H9 (cell line): Measurements from ENCODE around the gene RDH11. TPM values are rescaled to one million over a fixed set of nuclear protein-coding genes. Genes with fewer than 3 reads are reported as not detected.
"Not testable (repeated sequence)": the region's sequence is repeated elsewhere in the genome, so short reads cannot be mapped to it uniquely, and the experiment has no call there.

Experiments used
- DNase-seq: peaks from one replicate; pipeline ENCODE4 v3.0.0-alpha.2; 2017
- H2AFZ ChIP-seq: one replicate; pipeline ENCODE4 v1.6.1; 2013; ENCODE audit warnings: mild to moderate bottlenecking, low read length, control low read depth, moderate library complexity
- H2AK5ac ChIP-seq: 2 replicates; pipeline ENCODE4 v1.6.1; 2013; ENCODE audit warnings: low read length, control low read depth, mixed read lengths; ENCODE audit not compliant: insufficient read length
- H2BK120ac ChIP-seq: one replicate; pipeline ENCODE4 v1.6.1; 2013; ENCODE audit warnings: low read depth, mild to moderate bottlenecking, low read length, control low read depth, inconsistent platforms; ENCODE audit not compliant: poor library complexity, severe bottlenecking
- H2BK12ac ChIP-seq: 2 replicates; pipeline ENCODE4 v1.6.1; 2013; ENCODE audit warnings: low read length, control low read depth, mixed read lengths, low read depth; ENCODE audit not compliant: insufficient read length
- H2BK15ac ChIP-seq: 2 replicates; pipeline ENCODE4 v1.6.1; 2013; ENCODE audit warnings: low read depth, low read length, control low read depth
- H2BK20ac ChIP-seq: one replicate; pipeline ENCODE4 v1.6.1; 2013; ENCODE audit warnings: low read depth, mild to moderate bottlenecking, low read length, control low read depth, inconsistent platforms; ENCODE audit not compliant: poor library complexity, severe bottlenecking
- H2BK5ac ChIP-seq: 2 replicates; pipeline ENCODE4 v1.6.1; 2013; ENCODE audit warnings: low read length, control low read depth, mixed read lengths; ENCODE audit not compliant: insufficient read length
- H3K14ac ChIP-seq: 2 replicates; pipeline ENCODE4 v1.6.1; 2013; ENCODE audit warnings: low read length, control low read depth; ENCODE audit not compliant: insufficient read depth
- H3K18ac ChIP-seq: 2 replicates; pipeline ENCODE4 v1.6.1; 2013; ENCODE audit warnings: low read depth, mild to moderate bottlenecking, mixed read lengths, low read length, control low read depth; ENCODE audit not compliant: insufficient read length
- H3K23ac ChIP-seq: 2 replicates; pipeline ENCODE4 v1.6.1; 2013; ENCODE audit warnings: low read length, control low read depth, mixed read lengths, low read depth; ENCODE audit not compliant: insufficient read length
- H3K23me2 ChIP-seq: 2 replicates; pipeline ENCODE4 v1.6.1; 2013; ENCODE audit warnings: low read depth, mild to moderate bottlenecking, mixed read lengths, low read length, control low read depth; ENCODE audit not compliant: insufficient read length, poor library complexity, severe bottlenecking
- H3K27ac ChIP-seq: 2 replicates; pipeline ENCODE4 v1.5.1; 2013; ENCODE audit warnings: low read length, control low read depth, mixed read lengths, low read depth; ENCODE audit not compliant: insufficient read length
- H3K27me3 ChIP-seq: 2 replicates; pipeline ENCODE4 v1.6.1; 2013; ENCODE audit warnings: low read length, control low read depth, inconsistent platforms; ENCODE audit not compliant: insufficient read depth
- H3K4ac ChIP-seq: 2 replicates; pipeline ENCODE4 v1.6.1; 2013; ENCODE audit warnings: low read depth, mild to moderate bottlenecking, control low read depth, inconsistent platforms, low read length, moderate library complexity
- H3K4me1 ChIP-seq: 2 replicates; pipeline ENCODE4 v1.6.1; 2013; ENCODE audit warnings: low read length, control low read depth, inconsistent platforms; ENCODE audit not compliant: insufficient read depth
- H3K4me2 ChIP-seq: 2 replicates; pipeline ENCODE4 v1.6.1; 2013; ENCODE audit warnings: low read length, control low read depth, mixed read lengths; ENCODE audit not compliant: insufficient read length, insufficient read depth
- H3K56ac ChIP-seq: 2 replicates; pipeline ENCODE4 v1.6.1; 2013; ENCODE audit warnings: low read depth, mild to moderate bottlenecking, mixed read lengths, low read length, control low read depth; ENCODE audit not compliant: insufficient read length
- H3K79me1 ChIP-seq: 2 replicates; pipeline ENCODE4 v1.6.1; 2013; ENCODE audit warnings: low read depth, mild to moderate bottlenecking, moderate library complexity, low read length, control low read depth, inconsistent platforms; ENCODE audit not compliant: insufficient read depth, poor library complexity, severe bottlenecking
- H3K79me2 ChIP-seq: 2 replicates; pipeline ENCODE4 v1.6.1; 2013; ENCODE audit warnings: low read length, control low read depth, inconsistent platforms; ENCODE audit not compliant: insufficient read depth
- H3K9ac ChIP-seq: 2 replicates; pipeline ENCODE4 v1.6.1; 2013; ENCODE audit warnings: low read length, control low read depth, mixed read lengths; ENCODE audit not compliant: insufficient read length; ENCODE audit errors: extremely low read depth
- H3K9me3 ChIP-seq: one replicate; pipeline ENCODE4 v1.6.1; 2013; ENCODE audit warnings: low read depth, low read length, inconsistent platforms; ENCODE audit not compliant: control insufficient read depth
- H3T11ph ChIP-seq: one replicate; pipeline ENCODE4 v1.6.1; 2013; ENCODE audit warnings: mild to moderate bottlenecking, low read length, control low read depth, inconsistent platforms
- H4K20me1 ChIP-seq: one replicate; pipeline ENCODE4 v1.6.1; 2013; ENCODE audit not compliant: control insufficient read depth, insufficient read length, insufficient read depth
- H4K5ac ChIP-seq: 2 replicates; pipeline ENCODE4 v1.6.1; 2013; ENCODE audit warnings: low read depth, mild to moderate bottlenecking, mixed read lengths, low read length, control low read depth; ENCODE audit not compliant: insufficient read length
- H4K8ac ChIP-seq: replicated peaks from 2 replicates; pipeline ENCODE4 v1.6.1; 2013; ENCODE audit warnings: low read length, control low read depth, mixed read lengths, low read depth; ENCODE audit not compliant: insufficient read length
- H4K91ac ChIP-seq: 2 replicates; pipeline ENCODE4 v1.6.1; 2013; ENCODE audit warnings: low read depth, mild to moderate bottlenecking, moderate library complexity, mixed read lengths, low read length, control low read depth; ENCODE audit not compliant: insufficient read length
- H3K27ac Mint-ChIP-seq, 3 experiments: 2 replicates in 2 of 3; 3 replicates in 1 of 3; pipeline ENCODE4 v1.8.0; 2020 to 2021; ENCODE audit warnings: mixed read lengths in 3 of 3, mild to moderate bottlenecking in 1 of 3, moderate library complexity in 1 of 3
- H3K27me3 Mint-ChIP-seq: 2 replicates; pipeline ENCODE4 v1.8.0; 2021; ENCODE audit warnings: low read depth, mild to moderate bottlenecking, moderate library complexity, mixed read lengths
- H3K36me3 Mint-ChIP-seq, 3 experiments: 2 replicates in 2 of 3; 3 replicates in 1 of 3; pipeline ENCODE4 v1.8.0; 2020 to 2021; ENCODE audit warnings: low read depth in 3 of 3, mixed read lengths in 3 of 3; ENCODE audit not compliant: insufficient read depth in 1 of 3
- H3K4me1 Mint-ChIP-seq, 2 experiments: 2 replicates each; pipeline ENCODE4 v1.8.0; 2020; ENCODE audit warnings: mixed read lengths in 2 of 2
- H3K4me3 Mint-ChIP-seq, 2 experiments: 2 replicates in 1 of 2; 3 replicates in 1 of 2; pipeline ENCODE4 v1.8.0; 2020 to 2021; ENCODE audit warnings: mild to moderate bottlenecking in 2 of 2, mixed read lengths in 2 of 2, moderate library complexity in 1 of 2
- H3K9me3 Mint-ChIP-seq, 2 experiments: 2 replicates in 1 of 2; 3 replicates in 1 of 2; pipeline ENCODE4 v1.8.0; 2020; ENCODE audit warnings: mild to moderate bottlenecking in 2 of 2, mixed read lengths in 2 of 2, moderate library complexity in 1 of 2
- WGBS: extraction: QIAGEN DNeasy Blood & Tissue Kit; methylation state at CpG from one replicate; pipeline ENCODE4 v1.1.7; 2013; ENCODE audit warnings: missing lambda C conversion rate, low lambda C conversion rate, mixed read lengths; ENCODE audit not compliant: insufficient read length; ENCODE audit errors: extremely low coverage; 5-methylcytosine and 5-hydroxymethylcytosine counted together
- total RNA-seq: library from RNA; stranded (reverse); gene quantifications from 2 replicates; pipeline ENCODE4 v1.2.1, GENCODE V29; 2021
- TF ChIP-seq, protein P1 (sequence below): fragments of 200-600 bp; sonication (generic); conservative IDR thresholded peaks from 3 replicates; pipeline ENCODE4 v1.8.0; 2021; ENCODE audit warnings: antibody characterized with exemption, mild to moderate bottlenecking

Gene RDH11
- total RNA-seq, 1 experiment from 2014 or later: 83.4 TPM

GRCh38 chr14:67719866-67720265, 24.3 kb upstream of the RDH11 start:
- Histone ChIP-seq H4K8ac (no peak overlapping the region), H2BK120ac (no peak overlapping the region), H3K4me2 (no peak overlapping the region), H3K23ac (no peak overlapping the region), H3K23me2 (no peaks in the 10 kb centered on the region), H3K4ac (no peak overlapping the region), H3K4me1 (no peaks in the 10 kb centered on the region), H2BK5ac (no peak overlapping the region), H3K18ac (no peak overlapping the region), H2BK20ac (no peak overlapping the region), H4K91ac (no peak overlapping the region), H3K56ac (no peak overlapping the region), H3K27me3 (no peaks in the 10 kb centered on the region), H3K14ac (no peak overlapping the region), H2AK5ac (no peak overlapping the region), H2BK15ac (no peak overlapping the region), H2AFZ (no peak overlapping the region), H4K5ac (no peak overlapping the region), H3K79me2 (no peaks in the 10 kb centered on the region), H3K79me1 (no peaks in the 10 kb centered on the region), H2BK12ac (no peak overlapping the region), H3T11ph (no peak overlapping the region), H3K9me3 (no peaks in the 10 kb centered on the region), H3K27ac (no peak overlapping the region), H3K9ac (no peak overlapping the region), H4K20me1 (no peaks in the 10 kb centered on the region)
- TF ChIP-seq, protein P1, sequence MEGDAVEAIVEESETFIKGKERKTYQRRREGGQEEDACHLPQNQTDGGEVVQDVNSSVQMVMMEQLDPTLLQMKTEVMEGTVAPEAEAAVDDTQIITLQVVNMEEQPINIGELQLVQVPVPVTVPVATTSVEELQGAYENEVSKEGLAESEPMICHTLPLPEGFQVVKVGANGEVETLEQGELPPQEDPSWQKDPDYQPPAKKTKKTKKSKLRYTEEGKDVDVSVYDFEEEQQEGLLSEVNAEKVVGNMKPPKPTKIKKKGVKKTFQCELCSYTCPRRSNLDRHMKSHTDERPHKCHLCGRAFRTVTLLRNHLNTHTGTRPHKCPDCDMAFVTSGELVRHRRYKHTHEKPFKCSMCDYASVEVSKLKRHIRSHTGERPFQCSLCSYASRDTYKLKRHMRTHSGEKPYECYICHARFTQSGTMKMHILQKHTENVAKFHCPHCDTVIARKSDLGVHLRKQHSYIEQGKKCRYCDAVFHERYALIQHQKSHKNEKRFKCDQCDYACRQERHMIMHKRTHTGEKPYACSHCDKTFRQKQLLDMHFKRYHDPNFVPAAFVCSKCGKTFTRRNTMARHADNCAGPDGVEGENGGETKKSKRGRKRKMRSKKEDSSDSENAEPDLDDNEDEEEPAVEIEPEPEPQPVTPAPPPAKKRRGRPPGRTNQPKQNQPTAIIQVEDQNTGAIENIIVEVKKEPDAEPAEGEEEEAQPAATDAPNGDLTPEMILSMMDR: no peak
- Mint-ChIP-seq H3K4me3 (no peak overlapping the region), H3K36me3 (no peaks in the 10 kb centered on the region), H3K27me3 (peaks cover 14% of the 10 kb centered on the region), H3K9me3 (no peaks in the 10 kb centered on the region), H3K27ac (no peak overlapping the region), H3K4me1 (peaks cover 8 to 11% of the 10 kb centered on the region in 2 experiments; a peak in 3 of 4 replicates)
- WGBS: no CpG with 5 or more reads among the region's 2 CpGs
- no peak for DNase-seq

- H4K5ac ChIP-seq, H3K4me3 Mint-ChIP-seq, H3K4ac ChIP-seq, H2AK5ac ChIP-seq, H3K14ac ChIP-seq, H3K4me1 ChIP-seq, H3K56ac ChIP-seq, H4K8ac ChIP-seq, H2BK12ac ChIP-seq, H4K20me1 ChIP-seq, H3K9me3 Mint-ChIP-seq, H2AFZ ChIP-seq, H3K4me2 ChIP-seq, H2BK120ac ChIP-seq, H3K23me2 ChIP-seq, H3K9ac ChIP-seq, H2BK5ac ChIP-seq, H3K9me3 ChIP-seq, H3K27ac ChIP-seq, H3T11ph ChIP-seq, H3K23ac ChIP-seq, H3K79me2 ChIP-seq, H3K27me3 ChIP-seq, H2BK15ac ChIP-seq, H3K18ac ChIP-seq, DNase-seq, H2BK20ac ChIP-seq, H3K27ac Mint-ChIP-seq, H3K36me3 Mint-ChIP-seq, H3K79me1 ChIP-seq, H4K91ac ChIP-seq: not testable (repeated sequence)
- peaks cover 13% of the 10 kb centered on the region for H3K27me3 Mint-ChIP-seq
- no CpG with 5 or more reads among the region's 3 CpGs for WGBS
- H3K4me1 Mint-ChIP-seq: peaks cover 8 to 11% of the 10 kb centered on the region in 2 experiments; a peak in 3 of 4 replicates
These were observed 23.8 kb upstream of the RDH11 start for GRCh38 chr14:67719385-67719784.
